PC-3 (cell line): Measurements from ENCODE around the gene SLC6A1. TPM values are rescaled to one million over a fixed set of nuclear protein-coding genes. Genes with fewer than 3 reads are reported as not detected.

ENCODE experiments used
- ATAC-seq: fragments of 200-7000 bp; cut with Tn5 transposase; 2 replicates; pipeline ENCODE4 v1.9.1; 2020; ENCODE audit warnings: mild to moderate bottlenecking, moderate library complexity
- Bru-seq: library from RNA; stranded (reverse); fragments of 400-500 nt; gene quantifications from one replicate; lab custom pipeline; 2021; lab: Mats Ljungman, UMichigan
- BruChase-seq, 2 experiments: library from RNA; stranded (reverse); fragments of 400-500 nt; gene quantifications; one replicate each; lab custom pipeline; 2021; lab: Mats Ljungman, UMichigan
- BruUV-seq: library from RNA; stranded (reverse); fragments of 400-500 nt; replicated peaks from 2 replicates; lab custom pipeline; 2021; lab: Mats Ljungman, UMichigan
- CTCF ChIA-PET: fragments of 300-600 bp; sonication (Branson Sonifier 250); formaldehyde crosslinking; loops from one replicate; lab custom pipeline; 2022; ENCODE audit warnings: antibody characterized with exemption; lab: Charles Lee
- POLR2A ChIA-PET: fragments of 300-600 bp; sonication (Branson Sonifier 250); formaldehyde crosslinking; loops from one replicate; lab custom pipeline; 2022; ENCODE audit warnings: antibody characterized with exemption; ENCODE audit not compliant: unreplicated experiment; lab: Charles Lee
- DNase-seq: peaks from one replicate; pipeline ENCODE4 v3.0.0-alpha.2; 2015
- H2AFZ ChIP-seq: fragments of 300-600 bp; sonication (generic); 2 replicates; pipeline ENCODE4 v1.6.0; 2016; ENCODE audit warnings: antibody characterized with exemption, low read length
- H3F3A ChIP-seq: fragments of 300-600 bp; sonication (generic); one replicate; pipeline ENCODE4 v1.6.0; 2017; ENCODE audit warnings: antibody characterized with exemption, low read length, control low read depth, mild to moderate bottlenecking; ENCODE audit not compliant: unreplicated experiment
- H3K27ac ChIP-seq: fragments of 300-600 bp; sonication (generic); 2 replicates; pipeline ENCODE4 v1.5.1; 2016; ENCODE audit warnings: mild to moderate bottlenecking, low read length
- H3K27me3 ChIP-seq: fragments of 300-600 bp; sonication (generic); 2 replicates; pipeline ENCODE4 v1.6.1; 2016; ENCODE audit warnings: low read length, mixed read lengths
- H3K36me3 ChIP-seq: fragments of 300-600 bp; sonication (generic); 2 replicates; pipeline ENCODE4 v1.6.1; 2016; ENCODE audit warnings: low read depth, mixed run types, low read length, mixed read lengths
- H3K4me1 ChIP-seq: fragments of 300-600 bp; sonication (generic); 2 replicates; pipeline ENCODE4 v1.5.1; 2016; ENCODE audit warnings: low read length; ENCODE audit not compliant: insufficient read depth
- H3K4me2 ChIP-seq: fragments of 300-600 bp; sonication (generic); 2 replicates; pipeline ENCODE4 v1.6.0; 2016; ENCODE audit warnings: low read length
- H3K4me3 ChIP-seq: fragments of 300-600 bp; sonication (generic); 2 replicates; pipeline ENCODE4 v1.5.1; 2016; ENCODE audit warnings: mild to moderate bottlenecking, low read length, mixed read lengths
- H3K79me2 ChIP-seq: fragments of 300-600 bp; sonication (generic); 2 replicates; pipeline ENCODE4 v1.6.1; 2017; ENCODE audit warnings: low read length, mixed read lengths
- H3K9ac ChIP-seq: fragments of 300-600 bp; sonication (generic); 2 replicates; pipeline ENCODE4 v1.6.0; 2016; ENCODE audit warnings: mild to moderate bottlenecking, low read length
- H3K9me2 ChIP-seq: fragments of 300-600 bp; sonication (generic); replicated peaks from 2 replicates; pipeline ENCODE4 v1.6.1; 2016; ENCODE audit warnings: mixed run types, low read length, mixed read lengths
- H3K9me3 ChIP-seq: fragments of 300-600 bp; sonication (generic); 2 replicates; pipeline ENCODE4 v1.6.1; 2016; ENCODE audit warnings: low read length, mixed read lengths
- H4K20me1 ChIP-seq: fragments of 300-600 bp; sonication (generic); 2 replicates; pipeline ENCODE4 v1.6.1; 2016; ENCODE audit warnings: low read length, mixed read lengths
- EZH2 ChIP-seq: fragments of 300-600 bp; sonication (generic); IDR thresholded peaks from one replicate; pipeline ENCODE4 v1.6.1; 2017; ENCODE audit warnings: antibody characterized with exemption, mild to moderate bottlenecking, low read length; ENCODE audit not compliant: unreplicated experiment
- EZH2phosphoT487 ChIP-seq: fragments of 300-600 bp; sonication (generic); IDR thresholded peaks from 2 replicates; pipeline ENCODE4 v1.6.1; 2018; ENCODE audit warnings: mild to moderate bottlenecking, antibody characterized with exemption, low read length, borderline replicate concordance
- intact Hi-C: fragments of 100-400 bp; cut with micrococcal nuclease; formaldehyde crosslinking; loops from 2 replicates; pipeline ENCODE4 v1.9.0; 2023
- long read RNA-seq: library from polyadenylated mRNA; unstranded; transcript quantifications from one replicate; pipeline ENCODE4 v2.0.0, GENCODE V29; 2021; ENCODE audit not compliant: unreplicated experiment
- total RNA-seq: library from RNA; depleted of rRNA; stranded (reverse); fragments of >200 nt; gene quantifications from 2 replicates; pipeline ENCODE4 v1.2.3, GENCODE V29; 2014; rRNA removed
- TF ChIP-seq, protein P1 (sequence below): fragments of 300-600 bp; sonication (generic); conservative IDR thresholded peaks from 2 replicates; pipeline ENCODE4 v1.5.1; 2017; ENCODE audit warnings: antibody characterized with exemption, low read depth, mild to moderate bottlenecking, low read length

Gene SLC6A1
- total RNA-seq (not detected in 2 replicates), Bru-seq, nascent RNA (not detected), BruChase-seq, experiment 1, labeled RNA remaining after a 6-hour chase (percentile 2 among the genes with signal in this experiment), BruChase-seq, experiment 2, labeled RNA remaining after a 2-hour chase (percentile 5 among the genes with signal in this experiment)
- long read RNA-seq: 0 reads

DNA sequence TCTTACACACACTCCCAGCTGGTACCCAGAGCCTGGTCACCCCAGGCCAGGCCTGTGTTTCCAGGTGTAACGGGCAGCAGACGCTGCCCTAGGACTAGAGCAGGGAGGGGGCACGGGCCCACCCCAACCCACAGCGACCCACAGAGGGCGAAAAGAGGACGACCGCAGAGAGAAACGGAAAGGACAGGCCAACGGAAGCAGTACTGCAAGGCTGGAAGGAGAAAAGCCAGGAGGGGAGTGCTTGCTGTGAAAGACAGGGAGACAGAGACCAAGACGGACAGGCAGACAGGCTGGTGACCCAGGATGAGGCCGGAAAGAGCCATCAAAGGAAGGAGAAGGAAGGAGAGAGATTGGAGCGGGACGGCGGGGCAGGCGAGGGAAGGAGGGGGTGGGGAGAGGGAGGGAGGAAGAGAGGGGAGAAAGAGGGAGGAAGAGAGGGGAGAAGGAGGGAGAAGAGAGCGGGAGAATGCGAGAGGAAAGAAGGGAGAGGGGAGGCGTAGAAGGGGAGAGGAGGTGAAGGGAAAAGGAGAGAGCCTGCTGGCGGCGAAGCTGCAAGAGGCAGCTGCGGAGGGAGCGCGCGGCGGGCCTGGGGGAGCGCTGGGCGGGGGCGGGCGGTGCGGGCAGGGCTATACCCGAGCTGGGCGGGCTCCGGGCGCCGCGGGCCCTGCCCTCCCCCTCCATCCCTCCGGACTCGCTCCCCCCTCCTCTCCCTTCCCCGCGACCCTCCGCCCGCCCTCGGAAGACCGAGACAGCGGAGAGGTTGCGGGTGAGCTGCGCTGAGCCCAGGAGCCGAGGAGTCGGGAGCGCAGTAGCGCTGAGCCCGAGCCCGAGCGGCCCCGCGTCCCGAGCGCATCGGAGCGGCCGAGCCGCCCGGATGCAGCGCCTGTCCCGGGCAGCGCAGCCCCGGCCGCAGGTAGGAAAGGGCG is at the start of gene SLC6A1:
Gene SLC6A1 (plus strand): TSS at position 732 of the 926 bp plus-strand sequence. CDS start 24,464 bp downstream, outside the sequence.
- H3K79me2 ChIP-seq: no peaks in the 10 kb centered on the region
- DNase-seq (no peak), ATAC-seq (peak; percentile 48)
- H2AFZ ChIP-seq: no peak within 1 kb of the TSS
- H3K9ac ChIP-seq: no peak within 1 kb of the TSS
- H3K27ac ChIP-seq: no peak within 1 kb of the TSS
- CTCF ChIA-PET: no interaction called here
- no peaks in the 10 kb centered on the region for H3F3A ChIP-seq
- no TSS peak for BruUV-seq
- H4K20me1 ChIP-seq: no peaks in the 10 kb centered on the region
- no peak within 1 kb of the TSS for H3K4me2 ChIP-seq
- TF ChIP-seq EZH2phosphoT487 (no peak), EZH2 (no peak)
- TF ChIP-seq, protein P1, sequence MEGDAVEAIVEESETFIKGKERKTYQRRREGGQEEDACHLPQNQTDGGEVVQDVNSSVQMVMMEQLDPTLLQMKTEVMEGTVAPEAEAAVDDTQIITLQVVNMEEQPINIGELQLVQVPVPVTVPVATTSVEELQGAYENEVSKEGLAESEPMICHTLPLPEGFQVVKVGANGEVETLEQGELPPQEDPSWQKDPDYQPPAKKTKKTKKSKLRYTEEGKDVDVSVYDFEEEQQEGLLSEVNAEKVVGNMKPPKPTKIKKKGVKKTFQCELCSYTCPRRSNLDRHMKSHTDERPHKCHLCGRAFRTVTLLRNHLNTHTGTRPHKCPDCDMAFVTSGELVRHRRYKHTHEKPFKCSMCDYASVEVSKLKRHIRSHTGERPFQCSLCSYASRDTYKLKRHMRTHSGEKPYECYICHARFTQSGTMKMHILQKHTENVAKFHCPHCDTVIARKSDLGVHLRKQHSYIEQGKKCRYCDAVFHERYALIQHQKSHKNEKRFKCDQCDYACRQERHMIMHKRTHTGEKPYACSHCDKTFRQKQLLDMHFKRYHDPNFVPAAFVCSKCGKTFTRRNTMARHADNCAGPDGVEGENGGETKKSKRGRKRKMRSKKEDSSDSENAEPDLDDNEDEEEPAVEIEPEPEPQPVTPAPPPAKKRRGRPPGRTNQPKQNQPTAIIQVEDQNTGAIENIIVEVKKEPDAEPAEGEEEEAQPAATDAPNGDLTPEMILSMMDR: no peak
- no peaks in the 10 kb centered on the region for H3K36me3 ChIP-seq
- POLR2A ChIA-PET: no interaction called here
- no peaks in the 10 kb centered on the region for H3K9me3 ChIP-seq
- H3K9me2 ChIP-seq: no peaks in the 10 kb centered on the region
- intact Hi-C loops: no loop called here
- H3K27me3 ChIP-seq: peaks cover 74% of the 10 kb centered on the region
- no peaks in the 10 kb centered on the region for H3K4me1 ChIP-seq
- no peak within 1 kb of the TSS for H3K4me3 ChIP-seq

DNA sequence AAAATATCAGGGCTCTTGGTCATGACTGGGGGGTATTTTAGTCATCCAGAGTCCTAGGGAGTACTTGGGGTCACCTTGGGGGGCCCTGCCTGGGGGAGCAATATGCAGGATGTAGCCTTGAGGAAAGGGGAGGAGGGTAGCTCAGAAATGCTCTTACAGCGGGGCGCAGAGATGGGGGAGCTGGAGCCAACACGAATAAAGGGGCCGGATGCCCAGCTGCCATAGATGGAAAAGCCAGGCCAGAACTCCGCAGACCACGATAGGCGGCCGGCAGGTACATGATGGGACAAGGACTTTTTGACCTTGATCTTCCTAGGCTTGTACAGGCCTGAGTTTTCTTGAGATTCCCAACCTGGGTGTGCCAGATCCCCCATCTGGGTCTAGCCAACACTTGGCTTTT is 47.7 kb upstream of the SLC6A1 start:
- Histone ChIP-seq H3K4me2 (no peak overlapping the region), H3K79me2 (no peaks in the 10 kb centered on the region), H3K9me2 (no peaks in the 10 kb centered on the region), H3K36me3 (no peaks in the 10 kb centered on the region), H3K27me3 (0 out of 2 replicates have a peak, but pooled peaks cover 13% of the 10 kb centered on the region), H3K9ac (no peak overlapping the region), H2AFZ (no peak overlapping the region), H3F3A (no peaks in the 10 kb centered on the region), H3K27ac (no peak overlapping the region), H3K4me1 (no peaks in the 10 kb centered on the region), H3K9me3 (no peaks in the 10 kb centered on the region), H4K20me1 (no peaks in the 10 kb centered on the region), H3K4me3 (no peak overlapping the region)
- no TSS peak for BruUV-seq
- ChIA-PET POLR2A (no interaction called here), CTCF (interaction anchor here (0.7 to 1.4 kb wide), 2 partner anchors 38 to 186 kb away, joined by 4 to 8 read pairs; no protein-coding TSS in a partner anchor)
- no peak for TF ChIP-seq EZH2phosphoT487
- TF ChIP-seq EZH2: no peak
- TF ChIP-seq, protein P1: no peak
- no peak for DNase-seq
- intact Hi-C loops: no loop called here
- no peak for ATAC-seq
